ENCODE measurements around the gene GSTO1. TPM values are rescaled to one million over a fixed set of nuclear protein-coding genes. Genes with fewer than 3 reads are reported as not detected.

Gene GSTO1
- total and polyA plus RNA-seq, 2 of the 13 experiments (the other 11 are each of a cell fraction or from before 2014, with no cell fraction given) = 228 to 300 TPM

GRCh38 chr10:104231784-104232612 is 22.7 kb upstream of the GSTO1 start, which contains the start of gene CFAP43 (continued):
- TF ChIP-seq HMGA1 (CRISPR knock-in tag; conservative IDR thresholded peaks at IDR 0.05) (no peak), CSRNP1 (CRISPR knock-in tag; IDR thresholded peaks at IDR 0.05) (peak; percentile 82; the same call in 1 of the 2 replicates), ZNF646 (CRISPR knock-in tag; IDR thresholded peaks at IDR 0.05) (no peak), BATF2 (CRISPR knock-in tag; IDR thresholded peaks at IDR 0.05) (peak; percentile 87; the same call in 1 of the 2 replicates), ZNF577 (CRISPR knock-in tag; IDR thresholded peaks at IDR 0.05; ENCODE audit: borderline replicate concordance, low read depth) (no peak), SRSF1 (optimal IDR thresholded peaks at IDR 0.05; ENCODE audit: low read depth, low read length) (no peak), ZNF251 (CRISPR knock-in tag; IDR thresholded peaks at IDR 0.05) (no peak), ATM (IDR thresholded peaks at IDR 0.05; ENCODE audit: borderline replicate concordance) (no peak), ZNF770 (CRISPR knock-in tag; IDR thresholded peaks at IDR 0.05) (no peak)
- TF ChIP-seq, protein P1, sequence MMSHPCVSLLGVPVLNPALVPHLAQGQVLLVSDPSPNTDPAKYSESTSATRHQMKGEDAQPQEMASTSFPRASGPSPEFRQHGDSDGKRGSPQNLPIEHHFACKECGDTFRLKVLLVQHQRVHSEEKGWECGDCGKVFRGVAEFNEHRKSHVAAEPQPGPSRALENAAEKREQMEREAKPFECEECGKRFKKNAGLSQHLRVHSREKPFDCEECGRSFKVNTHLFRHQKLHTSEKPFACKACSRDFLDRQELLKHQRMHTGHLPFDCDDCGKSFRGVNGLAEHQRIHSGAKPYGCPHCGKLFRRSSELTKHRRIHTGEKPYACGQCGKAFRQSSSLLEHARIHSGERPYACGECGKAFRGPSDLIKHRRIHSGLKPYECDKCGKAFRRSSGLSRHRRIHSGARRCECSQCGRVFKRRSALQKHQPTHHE (CRISPR knock-in tag; IDR thresholded peaks at IDR 0.05; ENCODE audit: borderline replicate concordance) = 0 out of 2 replicates have a peak, but pooled peaks have one; percentile 55
- TF ChIP-seq, protein P2, sequence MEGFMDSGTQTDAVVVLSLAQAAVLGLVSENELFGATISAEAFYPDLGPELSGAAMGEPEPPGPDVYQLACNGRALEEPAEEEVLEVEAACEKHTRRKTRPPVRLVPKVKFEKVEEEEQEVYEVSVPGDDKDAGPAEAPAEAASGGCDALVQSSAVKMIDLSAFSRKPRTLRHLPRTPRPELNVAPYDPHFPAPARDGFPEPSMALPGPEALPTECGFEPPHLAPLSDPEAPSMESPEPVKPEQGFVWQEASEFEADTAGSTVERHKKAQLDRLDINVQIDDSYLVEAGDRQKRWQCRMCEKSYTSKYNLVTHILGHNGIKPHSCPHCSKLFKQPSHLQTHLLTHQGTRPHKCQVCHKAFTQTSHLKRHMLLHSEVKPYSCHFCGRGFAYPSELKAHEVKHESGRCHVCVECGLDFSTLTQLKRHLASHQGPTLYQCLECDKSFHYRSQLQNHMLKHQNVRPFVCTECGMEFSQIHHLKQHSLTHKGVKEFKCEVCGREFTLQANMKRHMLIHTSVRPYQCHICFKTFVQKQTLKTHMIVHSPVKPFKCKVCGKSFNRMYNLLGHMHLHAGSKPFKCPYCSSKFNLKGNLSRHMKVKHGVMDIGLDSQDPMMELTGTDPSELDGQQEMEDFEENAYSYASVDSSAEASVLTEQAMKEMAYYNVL (CRISPR knock-in tag; IDR thresholded peaks at IDR 0.05; ENCODE audit: borderline replicate concordance) = no peak

All from HepG2 (cell line).